IPS DF 6.9 (cell line): ENCODE measurements around the gene FNDC1.

ENCODE experiments used
- DNase-seq: peaks from one replicate; pipeline ENCODE4 v3.0.0-alpha.2; 2013; ENCODE audit warnings: low read depth, low spot score
- H3K27ac ChIP-seq: one replicate; pipeline ENCODE4 v1.5.1; 2013; ENCODE audit warnings: low read length, control low read depth
- H3K27me3 ChIP-seq: 2 replicates; pipeline ENCODE4 v1.6.1; 2013; ENCODE audit warnings: mild to moderate bottlenecking, low read length; ENCODE audit not compliant: control insufficient read depth, insufficient read depth
- H3K36me3 ChIP-seq: 2 replicates; pipeline ENCODE4 v1.6.1; 2013; ENCODE audit warnings: low read length; ENCODE audit not compliant: control insufficient read depth, insufficient read depth
- H3K4me1 ChIP-seq: 2 replicates; pipeline ENCODE4 v1.6.1; 2013; ENCODE audit warnings: low read length; ENCODE audit not compliant: control insufficient read depth, insufficient read depth
- H3K4me3 ChIP-seq: 2 replicates; pipeline ENCODE4 v1.5.1; 2013; ENCODE audit warnings: mild to moderate bottlenecking, low read length
- H3K9me3 ChIP-seq: 2 replicates; pipeline ENCODE4 v1.6.1; 2013; ENCODE audit warnings: low read length, inconsistent platforms; ENCODE audit not compliant: control insufficient read depth, insufficient read depth
- WGBS: extraction: QIAGEN DNeasy Blood & Tissue Kit; methylation state at CpG from one replicate; pipeline ENCODE4 v1.1.7; 2013; ENCODE audit warnings: mixed read lengths, missing lambda C conversion rate; ENCODE audit not compliant: insufficient read length, insufficient coverage; 5-methylcytosine and 5-hydroxymethylcytosine counted together

The FNDC1 gene

DNA sequence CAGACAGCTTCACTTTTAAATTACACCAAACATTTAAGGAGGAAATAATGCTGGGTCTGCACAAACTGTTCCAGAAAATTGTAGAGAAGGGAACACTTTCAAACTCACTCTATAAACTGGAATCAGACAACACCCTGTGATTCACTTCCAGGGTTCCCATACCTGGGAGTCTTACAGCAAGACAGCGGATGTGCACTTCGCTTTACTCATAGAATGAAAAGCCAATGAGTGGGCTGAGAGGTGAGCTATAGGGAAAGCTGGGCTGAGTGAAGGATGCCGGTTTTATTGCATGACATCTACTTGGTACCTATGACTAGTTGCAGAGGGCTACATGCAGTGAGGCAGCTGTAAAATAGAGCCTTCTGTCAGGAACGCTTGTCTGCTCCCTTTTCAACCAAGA is 152.1 kb downstream of the FNDC1 start:
- no peak overlapping the region for H3K27ac ChIP-seq
- no peaks in the 10 kb centered on the region; the same call in 1 of the 2 replicates for H3K27me3 ChIP-seq
- no peaks in the 10 kb centered on the region for H3K9me3 ChIP-seq
- H3K4me3 ChIP-seq: no peak overlapping the region
- whole genome bisulfite sequencing: no CpG with 5 or more reads among the region's 4 CpGs
- H3K4me1 ChIP-seq: no peaks in the 10 kb centered on the region
- DNase-seq: no peak
- H3K36me3 ChIP-seq: no peaks in the 10 kb centered on the region
